Mammary epithelial cell (primary cell): ENCODE data around the gene IQCN.

Experiments
- EZH2 ChIP-seq: IDR thresholded peaks from 2 replicates; pipeline ENCODE4 v1.6.1; 2012; ENCODE audit warnings: low read length, inconsistent platforms, borderline replicate concordance
- TF ChIP-seq, protein P1 (sequence below), 2 donors: IDR thresholded peaks in 1 of 2; conservative IDR thresholded peaks in 1 of 2; 2 replicates each; pipeline ENCODE4 v1.5.1; 2011 to 2012; ENCODE audit warnings: inconsistent platforms in 2 of 2, low read length in 2 of 2, mild to moderate bottlenecking in 2 of 2, control low read depth in 1 of 2, low read depth in 1 of 2; ENCODE audit not compliant: insufficient read depth in 1 of 2; ENCODE audit errors: extremely low read depth in 1 of 2

DNA sequence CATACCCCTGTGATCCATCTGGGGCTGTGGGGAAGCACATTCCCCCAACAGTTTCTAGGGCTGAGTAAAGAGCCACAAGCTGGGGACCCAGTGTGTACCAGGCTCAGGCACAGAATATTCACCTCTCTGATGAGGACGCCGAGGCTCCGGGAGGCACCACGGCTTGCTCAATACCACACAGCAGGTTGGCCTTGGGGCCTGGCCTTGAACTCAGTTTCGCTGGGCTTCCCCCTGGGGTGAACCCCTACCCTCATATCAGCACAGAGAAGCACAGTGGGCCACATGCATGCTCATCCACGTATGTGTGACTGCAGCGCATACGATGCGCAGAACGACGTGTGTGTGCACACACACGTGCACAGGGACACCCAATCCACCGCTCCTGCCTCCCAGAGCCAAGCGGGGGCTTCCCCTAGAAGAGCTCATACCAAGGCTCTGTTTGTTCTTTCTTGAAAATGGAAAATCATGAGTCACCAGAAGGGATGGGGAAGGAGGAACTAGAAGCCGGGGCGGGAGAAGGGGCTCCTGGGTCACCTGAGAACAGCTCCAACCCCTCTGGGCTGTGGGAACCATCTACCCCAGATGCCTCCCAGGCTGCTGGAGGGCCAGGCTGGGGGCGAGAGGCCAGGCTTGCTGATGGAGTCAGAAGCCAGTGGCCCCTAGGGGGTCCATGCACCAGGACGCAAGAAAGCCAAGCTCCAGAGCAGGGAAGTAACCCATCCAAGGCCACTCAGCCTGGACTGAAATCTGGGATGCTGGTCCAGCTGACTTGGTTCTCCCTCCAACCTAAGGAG is 43.1 kb downstream of the IQCN start:
- TF ChIP-seq EZH2 = no peak
- TF ChIP-seq, protein P1, sequence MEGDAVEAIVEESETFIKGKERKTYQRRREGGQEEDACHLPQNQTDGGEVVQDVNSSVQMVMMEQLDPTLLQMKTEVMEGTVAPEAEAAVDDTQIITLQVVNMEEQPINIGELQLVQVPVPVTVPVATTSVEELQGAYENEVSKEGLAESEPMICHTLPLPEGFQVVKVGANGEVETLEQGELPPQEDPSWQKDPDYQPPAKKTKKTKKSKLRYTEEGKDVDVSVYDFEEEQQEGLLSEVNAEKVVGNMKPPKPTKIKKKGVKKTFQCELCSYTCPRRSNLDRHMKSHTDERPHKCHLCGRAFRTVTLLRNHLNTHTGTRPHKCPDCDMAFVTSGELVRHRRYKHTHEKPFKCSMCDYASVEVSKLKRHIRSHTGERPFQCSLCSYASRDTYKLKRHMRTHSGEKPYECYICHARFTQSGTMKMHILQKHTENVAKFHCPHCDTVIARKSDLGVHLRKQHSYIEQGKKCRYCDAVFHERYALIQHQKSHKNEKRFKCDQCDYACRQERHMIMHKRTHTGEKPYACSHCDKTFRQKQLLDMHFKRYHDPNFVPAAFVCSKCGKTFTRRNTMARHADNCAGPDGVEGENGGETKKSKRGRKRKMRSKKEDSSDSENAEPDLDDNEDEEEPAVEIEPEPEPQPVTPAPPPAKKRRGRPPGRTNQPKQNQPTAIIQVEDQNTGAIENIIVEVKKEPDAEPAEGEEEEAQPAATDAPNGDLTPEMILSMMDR (conservative IDR thresholded peaks at IDR 0.05 in 1 of 2, IDR thresholded peaks at IDR 0.05 in 1 of 2; ENCODE audit: extremely low read depth in 1 of 2, insufficient read depth in 1 of 2, low read depth in 1 of 2, low read length in 2 of 2) = no peak
